GM12874 (cell line): ENCODE data around the gene EIF4B.

Experiments
- CTCF ChIP-seq: IDR thresholded peaks from 2 replicates; pipeline ENCODE4 v1.5.1; 2011; ENCODE audit warnings: low read depth, mild to moderate bottlenecking, control low read depth, low read length, moderate library complexity; ENCODE audit not compliant: insufficient read depth

Gene EIF4B

GRCh38 chr12:52971679-52972329, 34.5 kb upstream of the EIF4B start:
- TF ChIP-seq CTCF, result no peak

DNA sequence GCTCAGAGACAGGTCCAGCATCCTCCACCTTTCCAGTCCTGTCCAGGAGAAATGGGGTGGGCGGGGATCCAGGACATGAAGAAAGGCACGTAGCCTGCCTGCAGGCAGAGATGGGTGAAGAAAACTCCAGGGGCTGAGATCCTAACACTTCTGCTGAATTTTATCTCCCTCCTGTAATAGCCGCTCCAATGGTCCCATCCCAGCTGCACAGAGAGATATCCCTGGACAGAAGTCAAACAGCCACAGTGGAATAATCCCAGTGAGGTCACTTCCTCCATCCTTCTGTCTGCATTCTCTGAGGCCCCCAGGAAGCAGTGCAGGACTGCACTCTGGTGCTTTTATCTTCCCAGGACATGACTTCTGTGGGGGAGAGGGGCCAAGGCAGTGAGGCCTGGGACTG, 31.1 kb upstream of the EIF4B start:
- TF ChIP-seq CTCF, result no peak

GRCh38 chr12:52975820-52976573, 30.3 kb upstream of the EIF4B start:
- TF ChIP-seq CTCF, result 0 out of 2 replicates have a peak, but pooled peaks have one; percentile 2

GRCh38 chr12:52976574-52977071, 29.6 kb upstream of the EIF4B start:
- TF ChIP-seq CTCF, result no peak

DNA sequence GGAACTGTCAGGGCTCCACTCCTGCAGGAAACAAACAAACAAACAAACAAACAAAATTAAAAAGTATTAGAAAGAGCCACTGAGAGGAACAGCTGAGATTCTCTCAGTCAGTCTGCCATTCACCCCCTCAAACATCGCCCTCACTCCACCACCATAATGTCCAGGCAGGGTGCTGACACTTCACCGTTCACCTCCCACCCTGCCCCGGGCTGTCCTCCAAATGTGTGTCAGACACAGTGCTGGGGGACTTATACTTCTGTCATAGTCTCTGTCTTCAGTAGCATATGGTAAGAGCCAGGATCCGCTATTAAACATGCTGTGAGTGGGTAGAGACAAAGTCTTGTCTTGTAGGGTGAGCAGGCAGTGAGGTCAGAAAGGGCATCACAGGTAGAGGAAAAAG, 29.1 kb upstream of the EIF4B start:
- no peak for TF ChIP-seq CTCF

DNA sequence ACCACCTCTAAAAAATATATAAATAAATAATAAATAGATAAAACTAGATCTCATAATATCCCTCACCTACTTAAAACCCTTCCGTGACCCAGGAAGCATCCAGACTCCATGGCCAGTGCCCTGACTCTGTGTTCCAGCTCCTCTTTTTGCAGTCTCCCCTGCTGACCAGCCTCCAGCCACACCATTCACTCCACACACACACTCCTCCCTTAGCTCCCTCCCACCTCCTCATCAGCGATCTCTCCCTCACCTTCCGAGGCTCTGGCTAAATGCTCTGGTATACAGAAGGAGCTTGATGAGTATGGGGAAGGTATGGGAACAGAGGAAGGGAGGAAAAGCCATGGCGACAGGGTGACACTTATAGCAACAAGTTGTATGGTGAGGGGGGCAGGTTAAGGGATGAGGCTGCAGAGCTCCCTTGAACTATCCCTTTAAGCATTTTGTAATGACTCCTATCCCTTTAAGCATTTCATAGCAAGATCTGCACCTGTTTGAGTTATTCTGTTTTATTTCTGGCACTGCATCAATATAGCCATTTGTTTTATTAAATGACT, 26.1 kb upstream of the EIF4B start:
- no peak for TF ChIP-seq CTCF

DNA sequence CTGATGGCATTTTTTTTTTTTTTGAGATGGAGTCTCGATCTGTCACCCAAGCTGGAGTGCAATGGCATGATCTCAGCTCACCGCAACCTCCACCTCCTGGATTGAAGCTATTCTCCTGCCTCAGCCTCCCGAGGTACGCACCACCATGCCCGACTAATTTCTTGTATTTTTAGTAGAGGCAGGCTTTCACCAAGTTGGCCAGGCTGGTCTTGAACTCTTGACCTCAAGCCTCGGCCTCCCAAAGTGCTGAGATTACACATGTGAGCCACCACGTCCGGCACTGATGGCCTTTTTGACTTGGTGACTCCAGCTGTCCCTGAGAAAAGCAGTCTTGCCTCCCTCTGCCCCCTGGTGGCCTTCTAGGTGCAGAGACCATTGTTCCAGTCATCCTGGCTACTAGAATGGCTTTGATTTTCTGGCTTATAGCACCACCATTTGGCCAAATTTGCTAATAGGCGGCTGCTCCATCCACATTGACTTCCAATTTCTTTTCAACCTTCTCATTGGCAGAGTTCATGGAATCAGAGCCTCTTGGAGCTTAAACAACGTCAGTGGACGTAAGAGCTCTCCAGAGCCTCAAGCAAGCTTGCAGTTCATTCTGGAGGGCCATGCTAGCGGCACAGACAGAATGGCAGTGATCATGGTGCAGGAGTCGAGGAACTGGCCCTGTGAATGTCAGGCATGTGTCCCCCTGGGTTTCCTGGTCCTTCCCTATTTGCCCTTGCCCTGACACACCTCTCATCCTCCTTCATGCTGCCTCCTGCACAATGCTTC, 25.4 kb upstream of the EIF4B start:
- TF ChIP-seq CTCF, result peak; percentile 97
